GM12873 (cell line): ENCODE measurements around the gene SLC26A1.

Experiments used
- TF ChIP-seq, protein P1 (sequence below): IDR thresholded peaks from 2 replicates; pipeline ENCODE4 v1.5.1; 2012; ENCODE audit warnings: low read depth, mild to moderate bottlenecking, moderate library complexity, low read length, control low read depth; ENCODE audit not compliant: insufficient read depth; ENCODE audit errors: missing control alignments

Gene SLC26A1

DNA sequence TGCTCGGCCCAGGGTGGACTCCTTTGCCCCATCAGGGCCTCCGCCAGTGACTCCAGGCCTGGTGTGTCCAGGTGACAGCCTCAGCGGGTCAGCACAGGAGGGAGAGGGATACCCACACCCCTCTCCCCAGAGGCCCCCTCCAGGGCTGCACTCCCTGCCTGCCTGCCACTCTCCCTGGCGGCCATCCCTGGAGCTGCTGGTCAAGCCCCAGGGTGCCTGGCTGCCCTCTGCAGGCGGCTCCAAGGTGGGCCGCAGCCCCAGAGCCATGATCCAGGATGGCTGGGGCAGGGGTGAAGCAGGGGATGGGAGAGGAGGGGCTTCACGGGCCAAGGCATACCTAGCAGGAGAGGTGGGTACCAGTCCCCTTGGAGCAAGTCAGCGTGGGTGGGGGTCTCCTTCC, 22.0 kb upstream of the SLC26A1 start:
- TF ChIP-seq, protein P1, sequence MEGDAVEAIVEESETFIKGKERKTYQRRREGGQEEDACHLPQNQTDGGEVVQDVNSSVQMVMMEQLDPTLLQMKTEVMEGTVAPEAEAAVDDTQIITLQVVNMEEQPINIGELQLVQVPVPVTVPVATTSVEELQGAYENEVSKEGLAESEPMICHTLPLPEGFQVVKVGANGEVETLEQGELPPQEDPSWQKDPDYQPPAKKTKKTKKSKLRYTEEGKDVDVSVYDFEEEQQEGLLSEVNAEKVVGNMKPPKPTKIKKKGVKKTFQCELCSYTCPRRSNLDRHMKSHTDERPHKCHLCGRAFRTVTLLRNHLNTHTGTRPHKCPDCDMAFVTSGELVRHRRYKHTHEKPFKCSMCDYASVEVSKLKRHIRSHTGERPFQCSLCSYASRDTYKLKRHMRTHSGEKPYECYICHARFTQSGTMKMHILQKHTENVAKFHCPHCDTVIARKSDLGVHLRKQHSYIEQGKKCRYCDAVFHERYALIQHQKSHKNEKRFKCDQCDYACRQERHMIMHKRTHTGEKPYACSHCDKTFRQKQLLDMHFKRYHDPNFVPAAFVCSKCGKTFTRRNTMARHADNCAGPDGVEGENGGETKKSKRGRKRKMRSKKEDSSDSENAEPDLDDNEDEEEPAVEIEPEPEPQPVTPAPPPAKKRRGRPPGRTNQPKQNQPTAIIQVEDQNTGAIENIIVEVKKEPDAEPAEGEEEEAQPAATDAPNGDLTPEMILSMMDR: no peak

DNA sequence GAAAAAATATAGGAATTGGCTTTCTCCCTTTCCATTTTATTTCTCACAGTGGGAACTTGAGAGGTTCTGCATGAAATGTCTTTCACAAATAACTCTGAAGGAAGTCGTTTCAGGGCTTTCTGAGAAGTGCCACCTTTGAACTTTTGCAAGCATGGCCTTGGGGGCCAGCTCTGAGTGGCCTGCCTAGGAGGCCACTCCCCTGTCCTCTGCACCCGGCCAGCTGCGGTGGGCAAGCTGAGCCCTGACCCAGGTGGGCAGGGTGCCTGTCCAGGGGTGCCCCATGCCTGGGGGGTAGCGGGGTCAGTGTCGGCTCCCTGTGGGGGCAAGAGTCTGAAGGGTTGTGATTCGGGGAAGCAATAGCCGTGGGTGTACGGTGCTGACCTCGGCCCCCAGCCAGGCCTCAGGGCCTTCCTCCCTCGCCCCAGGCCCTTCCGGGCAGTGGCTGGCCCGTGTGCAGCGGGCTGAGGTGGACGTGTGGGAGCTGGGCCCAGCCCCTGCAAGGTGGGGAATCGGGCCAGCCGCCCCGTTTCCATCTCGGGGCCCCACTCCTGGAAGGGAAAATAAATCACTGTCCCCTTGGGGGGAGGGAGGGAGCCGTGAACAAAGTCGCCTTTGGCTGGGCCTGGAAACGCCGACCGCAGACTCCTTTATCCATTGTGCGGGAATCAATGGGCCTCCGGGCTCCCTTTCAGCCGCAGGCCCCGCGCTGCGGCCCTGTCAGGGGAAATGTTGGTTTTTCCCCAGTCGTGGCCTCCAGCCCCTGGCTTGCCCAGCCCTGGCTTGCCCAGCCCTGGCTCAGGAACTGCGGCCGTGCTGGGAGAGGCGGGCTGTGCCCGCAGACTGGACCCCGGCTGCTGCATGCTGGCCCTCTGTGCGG, 21.3 kb upstream of the SLC26A1 start:
- TF ChIP-seq, protein P1: no peak

DNA sequence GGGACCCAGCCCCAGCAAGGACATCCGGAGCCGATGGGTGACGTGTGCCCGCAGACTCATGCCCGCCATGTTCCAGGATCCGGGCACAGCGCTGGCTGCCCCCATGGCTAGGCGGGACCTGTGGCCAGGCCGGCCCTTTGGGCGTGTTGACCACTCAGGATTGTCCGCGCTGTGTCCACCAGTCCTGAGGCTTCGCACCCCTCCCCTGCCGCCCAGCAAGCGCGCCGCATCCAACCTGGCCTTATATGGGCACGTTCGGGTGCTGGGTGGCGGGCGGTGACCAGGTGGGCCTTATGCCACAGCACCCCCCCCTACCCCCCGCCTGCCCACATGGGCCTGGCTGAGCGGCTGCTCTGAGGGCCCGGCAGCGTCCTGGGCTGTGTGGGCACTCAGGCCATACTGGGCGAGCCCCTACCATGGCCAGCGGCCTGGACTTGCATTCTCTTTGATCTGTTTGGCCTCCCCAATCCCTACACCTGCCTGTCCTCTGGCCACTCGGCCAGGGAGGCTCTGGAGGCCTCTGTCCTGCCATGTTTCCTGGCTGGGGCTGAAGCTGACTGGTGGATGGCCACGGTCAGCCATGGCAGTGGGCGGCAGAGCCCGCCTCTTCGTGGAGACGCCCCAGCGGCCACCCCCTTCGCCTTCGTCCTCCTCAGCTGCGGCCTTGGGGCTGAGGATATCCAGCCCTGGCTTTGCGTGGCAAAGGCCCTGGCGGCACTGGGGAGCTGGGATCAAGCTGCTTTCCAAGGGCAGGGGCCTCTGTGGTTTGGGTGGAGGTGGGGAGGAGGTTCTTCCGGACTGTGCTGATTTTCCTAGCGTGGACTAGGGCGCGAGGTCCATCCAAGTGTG, 20.2 kb upstream of the SLC26A1 start:
- TF ChIP-seq, protein P1: no peak

DNA sequence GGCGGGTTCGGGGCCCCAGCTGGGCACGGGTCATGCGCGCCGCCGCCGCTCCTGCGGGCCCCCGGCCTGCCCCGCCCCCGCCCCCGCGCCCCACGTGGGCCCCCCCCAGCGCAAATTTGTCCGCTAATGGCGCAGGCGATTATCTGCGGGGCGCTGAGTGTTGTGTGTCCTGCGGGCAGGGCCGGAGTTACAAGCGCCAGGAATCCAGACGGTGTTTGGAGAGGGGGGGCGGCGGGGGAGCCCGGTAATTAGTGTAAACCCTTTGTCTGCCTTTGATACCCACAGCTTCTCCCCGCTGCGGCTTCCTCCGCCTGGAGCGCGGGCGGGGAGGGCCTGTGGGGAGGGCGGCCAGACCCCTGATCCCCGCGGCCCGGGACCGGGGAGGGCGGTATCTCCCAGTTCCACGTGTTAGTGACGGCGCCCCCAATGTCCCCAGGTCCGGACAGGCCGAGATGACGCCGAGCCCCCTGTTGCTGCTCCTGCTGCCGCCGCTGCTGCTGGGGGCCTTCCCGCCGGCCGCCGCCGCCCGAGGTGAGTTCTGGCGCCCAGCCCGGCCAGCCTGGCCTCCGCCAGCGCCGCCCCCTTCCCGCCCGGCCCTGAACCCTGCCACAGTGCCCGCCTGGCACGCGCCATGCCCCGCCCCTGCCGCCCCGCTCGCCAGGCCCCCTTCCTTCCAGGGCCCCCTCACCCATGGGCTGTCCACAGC, 19.0 kb upstream of the SLC26A1 start:
- TF ChIP-seq, protein P1: no peak

DNA sequence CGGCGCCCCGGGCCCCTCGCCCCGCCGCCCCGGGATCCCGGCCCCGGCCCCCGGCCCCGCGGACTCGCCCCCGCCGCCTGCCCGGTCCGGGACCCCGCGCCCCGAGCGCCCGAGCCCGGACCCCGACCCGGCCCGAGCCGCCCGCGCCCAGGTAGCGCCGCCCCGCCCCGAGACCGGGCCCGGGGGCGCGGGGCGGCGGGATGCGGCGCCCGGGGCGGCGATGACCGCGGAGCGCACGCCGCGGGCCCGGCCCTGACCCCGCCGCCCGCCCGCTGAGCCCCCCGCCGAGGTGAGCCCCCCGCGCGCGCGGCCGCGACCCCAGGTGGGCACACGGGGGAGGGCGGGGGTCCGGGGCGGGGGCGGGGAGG, 18.4 kb upstream of the SLC26A1 start:
- TF ChIP-seq, protein P1: no peak

DNA sequence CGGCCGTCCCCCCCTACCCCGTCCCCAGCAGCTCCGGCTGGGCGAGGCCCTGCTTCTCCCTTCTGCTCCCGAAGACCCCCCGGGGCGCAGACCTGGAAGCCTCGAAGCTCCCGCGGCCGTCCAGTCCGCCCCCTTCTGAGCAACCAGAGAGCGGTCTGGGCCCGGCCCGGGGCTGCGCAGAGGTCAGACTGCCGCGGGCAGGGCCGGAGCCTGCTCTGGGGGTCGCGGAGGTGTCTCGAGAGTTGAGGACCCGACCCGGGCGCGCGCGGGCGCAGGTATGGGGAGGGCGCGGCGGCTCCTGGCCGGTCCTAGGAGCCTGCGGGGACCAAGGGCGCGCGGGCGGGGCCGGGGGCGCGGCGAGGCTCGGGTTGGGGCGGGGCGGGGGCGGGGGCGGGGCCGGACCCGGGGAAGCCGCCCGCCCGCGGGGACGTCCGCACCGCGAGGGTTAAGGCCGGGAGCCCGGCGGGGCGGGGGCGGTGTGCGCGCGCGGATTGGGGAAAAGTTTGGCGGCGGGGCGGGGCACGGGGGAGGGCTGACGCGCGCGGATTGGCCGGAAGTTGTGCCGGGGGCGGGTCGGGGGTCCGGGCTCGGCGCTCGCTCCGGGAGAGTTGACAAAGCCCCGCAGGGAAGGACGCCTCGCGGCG, 17.9 kb upstream of the SLC26A1 start, which contains the start of gene FGFRL1:
FGFRL1 (plus strand) TSS at position 605 of the 644 bp plus-strand sequence. CDS start 860 bp downstream, outside the sequence.
- TF ChIP-seq, protein P1: no peak
